NCI-H82 (cell line): ENCODE measurements around the gene TMEM43.

Experiments
- DNase-seq: peaks from one replicate; lab custom pipeline; 2025; lab: John Stamatoyannopoulos, UW

Gene TMEM43

GRCh38 chr3:14151471-14152083 is 26.7 kb downstream of the TMEM43 start:
- DNase-seq: no peak

DNA sequence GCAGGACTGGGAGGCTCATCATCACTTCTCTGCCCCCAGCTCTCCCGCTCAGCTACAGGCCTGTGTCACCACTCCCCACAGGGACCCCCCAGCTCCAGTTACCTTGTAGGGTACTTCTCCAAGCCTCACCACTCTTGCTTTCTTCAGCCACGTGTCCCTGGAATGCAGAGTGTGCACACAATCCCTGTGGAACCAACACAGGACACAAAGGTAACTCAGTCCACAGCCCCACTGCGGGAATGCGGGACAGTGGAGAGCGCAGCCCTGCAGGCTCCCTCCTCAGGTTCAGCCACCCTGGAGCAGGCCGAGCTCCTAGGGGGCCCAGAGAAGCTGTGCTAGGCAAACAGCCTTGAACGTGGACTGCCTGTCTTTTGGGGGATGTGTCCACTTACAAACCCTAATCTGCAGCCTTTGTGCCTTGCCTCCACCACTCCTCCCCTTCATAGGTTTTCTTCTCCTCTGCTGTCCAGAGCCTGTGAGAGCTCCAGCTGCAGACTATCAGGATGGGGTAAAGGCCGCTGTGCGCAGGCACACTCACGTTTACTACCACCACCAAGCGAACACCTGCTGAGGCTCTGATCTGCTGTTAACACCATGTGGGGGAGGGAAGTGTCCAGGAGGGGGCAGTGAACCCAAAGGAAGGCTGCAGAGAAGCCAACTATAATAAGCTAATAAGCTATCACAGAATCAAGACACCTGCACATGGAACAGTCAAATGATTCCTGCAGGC is 27.5 kb downstream of the TMEM43 start:
- peak; percentile 61 for DNase-seq

GRCh38 chr3:14152963-14153355 is 28.1 kb downstream of the TMEM43 start:
- no peak for DNase-seq

- no peak for DNase-seq
These were observed 28.8 kb downstream of the TMEM43 start for GRCh38 chr3:14153663-14154062.

DNA sequence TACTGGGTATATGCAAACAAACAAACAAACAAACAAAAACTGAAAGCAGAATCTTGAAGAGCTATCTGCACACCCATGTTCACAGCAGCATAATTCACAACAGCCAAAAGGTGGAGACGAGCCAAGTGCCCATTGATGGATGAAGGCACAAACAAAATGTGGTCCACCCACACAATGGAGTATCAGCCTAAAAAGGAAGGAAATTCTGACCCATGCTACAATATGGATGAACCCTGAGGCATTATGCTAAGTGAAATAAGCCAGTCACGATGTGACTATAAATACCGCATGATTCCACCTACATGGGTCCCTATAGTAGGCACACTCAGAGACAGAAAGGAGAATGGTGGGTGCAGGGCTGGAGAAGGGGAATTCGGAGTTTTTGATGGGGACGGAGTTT is 29.4 kb downstream of the TMEM43 start:
- DNase-seq: no peak

DNA sequence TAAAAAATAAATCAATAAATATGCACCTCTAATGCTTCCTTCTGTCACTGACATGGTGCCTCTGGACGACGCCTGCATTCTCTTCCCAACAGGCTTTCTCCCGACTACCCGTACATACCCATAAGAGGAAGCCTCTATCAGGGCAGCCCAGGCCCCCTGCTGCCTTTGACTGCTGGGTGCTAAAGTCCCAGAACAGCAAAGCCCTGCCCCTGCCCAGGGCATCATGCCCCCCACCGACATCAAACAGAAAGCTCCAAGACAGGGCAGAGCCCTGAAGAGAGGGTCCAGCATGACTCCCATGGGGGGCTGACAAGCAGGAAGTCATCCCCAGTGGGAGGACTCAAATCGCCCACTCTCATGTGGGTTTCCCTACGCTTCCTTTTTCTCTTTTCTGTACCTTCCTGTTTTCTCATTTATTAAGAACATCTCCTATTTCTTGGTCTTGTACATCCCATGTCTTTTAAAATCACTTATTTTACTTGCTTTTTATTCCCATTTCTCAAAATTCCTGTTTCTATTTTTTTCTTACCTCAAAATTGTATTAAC is 30.1 kb downstream of the TMEM43 start:
- no peak for DNase-seq

GRCh38 chr3:14156201-14156600 is 31.3 kb downstream of the TMEM43 start:
- DNase-seq: peak; percentile 45

DNA sequence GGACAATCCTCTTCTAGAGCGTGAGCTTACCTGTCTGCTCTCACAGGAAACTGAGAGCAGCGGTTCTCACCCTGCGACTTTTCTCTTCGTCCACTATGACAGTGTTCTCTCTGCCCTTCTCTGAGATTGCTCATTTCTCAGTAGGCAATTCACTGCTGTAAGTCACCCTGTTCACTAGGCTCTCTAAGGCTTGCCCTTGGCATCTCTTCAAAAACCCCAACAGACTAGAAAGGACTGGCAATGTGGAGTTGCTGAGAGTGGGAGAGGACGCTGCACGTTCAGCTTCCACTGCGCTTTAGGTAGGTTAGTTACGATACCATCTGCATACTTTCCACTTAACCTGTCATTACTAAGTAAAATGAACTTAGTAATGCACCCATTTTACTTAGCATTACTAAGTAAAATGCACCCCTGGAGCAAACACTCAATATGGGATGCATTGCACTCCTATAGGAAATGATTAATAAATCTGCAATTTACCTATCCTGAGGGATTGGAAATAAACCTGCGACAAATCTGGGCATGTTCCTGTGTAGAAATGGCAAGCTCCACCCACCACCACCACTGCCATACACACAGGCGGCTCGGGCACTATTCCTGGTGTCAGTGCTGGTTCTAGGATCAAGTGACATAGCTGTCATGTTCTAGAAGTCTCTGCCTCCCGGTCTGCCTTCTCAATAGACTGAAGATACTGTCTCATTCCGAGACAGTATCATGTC is 32.1 kb downstream of the TMEM43 start:
- DNase-seq: no peak

GRCh38 chr3:14157951-14158350 is 33.1 kb downstream of the TMEM43 start:
- DNase-seq: no peak

- DNase-seq: no peak
These were observed 33.5 kb downstream of the TMEM43 start for GRCh38 chr3:14158370-14158769.

DNA sequence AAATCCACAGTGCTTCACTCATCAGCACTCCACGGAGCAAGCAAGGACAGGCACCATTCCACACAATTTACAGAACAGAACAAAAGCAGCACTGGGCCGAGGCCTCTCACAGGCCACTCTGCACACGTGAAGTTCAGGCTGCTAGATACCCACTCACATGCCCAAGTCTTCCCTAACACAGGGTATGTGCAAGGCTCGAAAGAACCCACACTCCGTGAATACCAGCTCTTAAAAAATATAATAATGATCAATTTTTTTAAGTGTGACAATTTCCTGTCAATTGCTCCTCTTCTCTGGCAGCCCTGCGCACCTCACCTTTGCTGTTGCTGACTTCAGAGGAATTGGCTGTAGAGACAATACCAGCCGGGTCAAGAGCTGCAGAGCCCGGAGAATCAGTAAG is 34.6 kb downstream of the TMEM43 start:
- no peak for DNase-seq

- no peak for DNase-seq
These were observed 36.4 kb downstream of the TMEM43 start for GRCh38 chr3:14161282-14161681.

DNA sequence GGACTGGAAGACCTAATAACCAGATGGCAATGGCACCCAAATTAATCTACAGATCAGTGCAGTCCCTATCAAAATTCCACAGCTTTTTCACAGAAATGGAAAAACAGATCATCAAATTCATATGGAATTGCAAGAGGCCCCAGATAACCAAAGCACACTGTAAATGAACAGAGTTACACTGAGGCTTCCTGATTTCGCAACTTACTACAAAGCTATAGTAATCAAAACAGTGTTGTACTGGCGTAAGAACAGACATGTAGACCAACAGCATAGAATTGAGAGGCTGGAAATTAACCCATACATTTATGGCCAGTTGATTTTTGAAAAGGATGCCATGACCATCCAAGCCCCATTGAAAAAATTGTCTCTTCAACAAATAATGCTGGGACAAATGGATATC is 37.3 kb downstream of the TMEM43 start:
- no peak for DNase-seq

DNA sequence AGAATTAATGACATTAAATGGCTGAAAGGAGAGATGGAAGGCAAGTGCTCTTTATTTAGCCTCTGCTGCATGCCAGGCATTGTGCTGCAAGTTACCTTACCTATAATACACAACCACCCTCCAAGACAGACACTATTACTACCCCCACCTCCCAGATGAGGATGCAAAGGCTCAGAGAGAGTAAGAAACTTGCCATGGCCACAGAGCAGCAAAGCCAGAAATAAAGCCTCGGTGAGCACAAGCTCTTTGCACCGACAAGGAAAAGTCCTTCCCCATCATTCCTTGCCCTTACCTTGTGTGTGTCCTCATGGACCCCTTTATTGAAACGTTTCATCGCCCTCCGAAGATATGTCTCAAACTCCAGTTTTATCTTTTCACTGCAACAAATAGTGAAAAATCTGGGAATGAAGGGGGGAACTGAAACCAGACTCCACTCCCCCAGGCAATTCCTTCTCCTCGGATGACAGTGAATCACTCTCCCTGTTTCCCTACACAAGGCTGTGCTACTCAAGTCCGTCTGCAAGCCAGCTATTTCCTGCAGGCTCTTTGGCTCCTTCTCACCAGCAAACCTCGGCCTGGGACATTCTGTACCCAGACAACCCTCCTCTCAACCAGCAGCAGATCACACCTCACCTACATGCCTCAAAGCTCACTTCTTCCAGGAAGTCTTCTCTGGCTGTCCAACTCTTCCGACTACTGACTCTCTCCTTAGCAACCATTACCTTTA is 42.2 kb downstream of the TMEM43 start:
- no peak for DNase-seq

DNA sequence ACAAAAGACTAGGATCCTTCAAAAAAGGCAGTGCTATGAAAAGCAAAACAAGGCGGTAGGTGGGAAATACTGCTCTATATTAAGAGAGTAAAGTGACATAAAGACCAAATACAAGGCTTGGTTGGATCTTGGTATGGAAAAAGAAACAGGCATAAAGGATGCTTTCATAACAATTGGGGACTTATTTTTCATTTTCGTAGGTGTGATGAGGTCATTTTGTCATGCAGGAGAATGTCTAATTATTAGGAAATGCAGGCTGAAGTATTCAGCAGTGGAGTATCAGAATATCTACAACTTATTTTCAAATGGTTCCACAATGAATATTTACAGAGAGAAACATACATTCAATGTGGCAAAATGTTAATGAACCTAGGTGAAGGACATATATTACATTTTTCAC is 44.6 kb downstream of the TMEM43 start:
- DNase-seq: no peak

DNA sequence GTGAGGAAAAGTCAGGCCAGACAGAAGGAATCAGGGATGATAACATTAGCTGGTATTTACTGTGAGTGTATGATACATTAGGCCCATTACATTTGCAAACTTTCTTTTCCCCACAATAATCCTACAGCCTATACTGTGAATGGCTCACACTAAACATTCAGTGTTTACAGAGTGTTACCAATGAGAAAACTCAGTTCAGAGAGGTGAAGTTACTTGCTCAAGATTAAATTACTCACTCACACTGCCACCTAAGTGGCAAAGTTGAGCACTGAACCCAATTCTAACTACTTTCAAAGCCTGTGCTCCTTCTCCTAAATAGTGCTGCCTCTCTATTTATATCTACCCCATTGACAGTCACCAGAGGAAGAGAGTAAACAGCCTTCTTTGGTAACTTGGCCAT is 45.0 kb downstream of the TMEM43 start:
- no peak for DNase-seq

DNA sequence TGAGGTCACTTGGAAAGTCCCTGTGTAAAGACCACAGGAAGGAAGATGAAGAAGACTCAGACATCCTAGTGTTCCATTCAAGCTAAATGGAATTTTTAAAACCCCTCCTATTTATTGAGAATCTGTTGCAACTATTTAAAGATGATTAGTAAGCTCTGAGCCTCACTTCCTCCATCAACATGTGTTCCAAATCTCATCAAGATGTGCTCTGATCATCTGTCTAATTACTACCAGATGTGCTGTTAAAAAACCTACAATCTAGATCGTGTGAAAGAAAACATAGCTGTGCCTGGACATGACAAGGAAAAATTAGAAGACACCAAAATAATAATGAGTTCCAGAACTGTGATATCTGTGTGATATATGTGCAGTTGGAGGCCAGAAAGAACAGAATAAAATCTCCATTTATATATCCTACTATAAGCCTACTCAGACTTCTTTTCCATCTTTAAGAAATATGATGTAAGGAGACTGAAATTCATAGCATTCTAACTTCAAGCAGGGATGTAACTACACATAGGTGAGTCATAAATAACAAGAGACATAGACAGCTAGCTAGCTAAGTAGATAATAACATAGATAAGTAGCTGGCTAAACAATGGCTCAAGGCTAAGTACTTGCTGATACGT is 45.8 kb downstream of the TMEM43 start:
- peak; percentile 23 for DNase-seq

DNA sequence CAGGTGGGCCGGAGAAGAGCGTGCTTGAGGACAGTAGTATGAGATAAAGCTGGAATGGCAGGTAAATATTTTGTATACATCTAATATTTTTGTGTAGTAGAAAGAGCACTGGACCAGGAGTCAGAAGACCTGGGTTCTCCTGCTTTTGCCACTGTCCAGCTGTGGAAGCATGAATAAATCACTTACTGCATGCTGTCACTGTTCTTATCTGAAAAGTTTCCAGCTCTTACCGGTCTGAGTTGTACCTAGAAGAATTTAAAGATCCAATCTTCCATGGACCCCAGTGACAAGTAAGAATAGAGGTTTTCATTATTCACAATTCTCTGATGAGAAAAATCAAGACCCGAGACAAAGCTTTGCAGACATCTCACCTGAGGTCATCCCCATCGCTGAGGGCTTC is 47.6 kb downstream of the TMEM43 start:
- no peak for DNase-seq

DNA sequence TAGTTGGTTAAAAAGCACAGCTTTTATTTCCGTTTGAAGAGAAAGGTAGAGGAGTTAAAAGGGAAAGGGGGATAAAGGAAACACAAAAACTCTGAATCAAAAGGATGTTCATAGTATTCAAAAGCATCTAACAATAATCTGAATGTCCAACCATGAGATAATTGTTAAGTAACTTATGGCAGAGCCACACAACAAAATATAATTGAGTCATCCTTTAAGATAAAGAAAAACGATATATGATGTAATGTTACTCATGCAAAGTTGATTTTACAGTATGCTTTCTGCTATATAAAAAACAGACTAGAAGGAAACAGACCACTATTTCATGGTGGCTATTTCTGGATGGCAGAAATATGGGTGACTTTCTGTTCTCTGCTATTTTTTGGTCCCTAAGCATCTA is 49.6 kb downstream of the TMEM43 start:
- DNase-seq: no peak

GRCh38 chr3:14175383-14176037 is 50.7 kb downstream of the TMEM43 start:
- DNase-seq: no peak

DNA sequence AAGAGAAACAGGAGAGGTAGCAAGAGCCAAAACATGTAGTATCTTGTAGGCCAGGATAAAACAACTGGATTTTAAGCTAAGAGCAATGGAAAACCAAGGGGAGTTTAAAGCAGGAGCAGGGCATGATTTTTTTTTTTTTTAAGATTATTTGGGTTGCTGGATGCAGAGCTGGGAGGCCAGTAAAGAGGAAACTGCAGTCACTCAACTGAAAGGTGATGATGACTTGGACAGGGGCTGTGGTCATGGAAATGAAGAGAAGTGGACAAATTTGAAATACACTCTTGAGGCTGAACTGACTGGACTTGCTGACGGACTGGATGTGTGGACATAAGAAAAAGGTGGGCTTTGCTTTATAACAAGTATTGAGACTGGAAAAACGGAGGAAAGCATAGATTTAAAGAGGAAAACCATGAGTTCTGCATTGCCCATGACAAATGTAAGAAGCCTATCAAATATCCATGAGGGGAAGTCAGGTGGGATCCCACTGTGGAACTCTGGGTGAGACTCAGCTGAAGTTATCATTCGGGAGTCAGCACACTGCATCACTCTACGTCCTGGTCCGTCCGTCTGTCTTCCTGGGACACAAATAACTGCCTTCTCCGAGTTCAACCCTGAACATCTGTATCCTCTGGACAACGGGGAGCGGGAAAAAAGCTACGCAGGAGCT is 52.9 kb downstream of the TMEM43 start:
- no peak for DNase-seq
